Right ventricle myocardium inferior (tissue), 1 donor: ENCODE results near the gene ATP11A. TPM values are rescaled to one million over a fixed set of nuclear protein-coding genes. Genes with fewer than 3 reads are reported as not detected.
"Not testable (repeated sequence)": the region's sequence is repeated elsewhere in the genome, so short reads cannot be mapped to it uniquely, and the experiment has no call there.

Source experiments
- ATAC-seq: fragments of 200-7000 bp; cut with Tn5 transposase; one replicate; pipeline ENCODE4 v1.9.1; 2020; ENCODE audit warnings: mild to moderate bottlenecking, moderate library complexity
- DNase-seq: peaks from one replicate; pipeline ENCODE4 v3.0.0; 2021; ENCODE audit errors: missing footprints
- intact Hi-C: fragments of 100-400 bp; cut with DNase I; formaldehyde crosslinking; loops from one replicate; pipeline ENCODE4 v1.11.0; 2022
- total RNA-seq: library from RNA; stranded (reverse); fragmentation: NEBNext Ultra II Directional; extraction: Animal tissue kit (Norgen Biotek cat#: 25700); gene quantifications from one replicate; pipeline ENCODE4 v1.2.1, GENCODE V29; 2021
- donor health status: DM: no; HTN: yes; CAD: no; lungs with severe emphysema.

ATP11A gene
- total RNA-seq, 1 donor from 2014 or later: 89.9 TPM

GRCh38 chr13:112833551-112834257, 143.9 kb downstream of the ATP11A start:
- ATAC-seq (no peak), DNase-seq (no peak)
- intact Hi-C loops: no loop called here

DNA sequence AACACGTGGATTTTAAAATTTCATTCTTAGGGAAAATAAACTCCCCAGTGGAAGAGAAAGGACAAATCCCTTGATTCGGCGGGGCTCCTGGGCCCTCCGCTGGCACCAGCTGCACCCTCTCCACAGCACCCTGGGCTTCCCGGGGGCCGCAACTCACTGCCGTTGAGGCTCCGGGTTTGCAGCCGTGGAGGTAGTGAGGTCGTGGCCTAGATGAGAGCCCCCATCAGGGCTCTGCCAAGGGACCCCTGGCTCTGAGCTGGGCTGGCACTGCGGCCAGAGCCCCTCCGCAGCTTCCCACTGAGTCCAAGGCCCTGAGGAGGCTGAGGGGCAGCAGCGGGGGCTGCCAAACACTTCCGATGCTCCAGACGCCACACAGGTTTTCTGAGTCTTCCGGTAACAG, 145.5 kb downstream of the ATP11A start:
- DNase-seq: no peak
- intact Hi-C loops: no loop called here
- no peak for ATAC-seq

DNA sequence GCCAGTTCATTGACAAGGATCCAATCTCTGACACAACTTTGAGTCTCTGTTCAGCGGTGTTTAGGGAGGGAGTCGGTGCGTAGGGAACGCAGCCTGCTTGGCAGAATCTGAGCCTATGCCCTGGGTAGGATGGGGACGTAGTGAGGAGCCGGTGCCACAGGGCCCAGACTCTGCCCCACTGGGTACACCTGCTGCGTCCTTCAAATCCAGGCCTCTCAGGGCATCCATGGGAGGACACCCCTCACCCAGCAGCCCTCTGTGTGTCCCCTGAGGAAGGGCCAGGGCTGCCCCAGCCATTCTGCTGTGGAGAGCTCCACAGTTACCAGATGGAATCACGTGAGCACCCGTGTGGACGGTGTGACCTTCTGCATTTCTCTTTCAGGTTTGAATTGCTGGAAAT, 146.0 kb downstream of the ATP11A start:
- intact Hi-C loops: no loop called here
- ATAC-seq: no peak
- DNase-seq: no peak

DNA sequence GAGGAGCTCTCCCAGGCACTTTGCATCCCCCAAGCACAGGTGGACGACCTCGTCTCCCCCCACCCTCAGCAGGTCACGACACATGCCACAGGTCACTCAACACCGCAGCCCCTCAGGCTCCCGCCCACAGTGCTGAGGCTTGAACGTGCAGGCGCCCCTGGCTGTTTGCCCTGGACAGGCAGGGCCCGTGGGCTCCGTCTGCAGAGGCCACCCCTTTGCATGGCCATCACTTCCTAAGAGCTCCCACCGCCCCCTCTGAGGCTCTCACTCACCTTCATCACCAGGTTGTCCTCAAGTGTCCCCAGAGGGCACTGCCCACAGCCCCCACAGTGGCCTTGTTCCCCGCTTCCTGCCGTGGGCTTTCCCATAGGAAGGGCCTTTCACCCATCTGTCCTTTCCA, 147.1 kb downstream of the ATP11A start:
- ATAC-seq (no peak), DNase-seq (no peak)
- intact Hi-C loops: no loop called here

- peak; percentile 11 for ATAC-seq
- intact Hi-C loops: no loop called here
- no peak for DNase-seq
Measured at GRCh38 chr13:112837371-112838037, 147.7 kb downstream of the ATP11A start.

- intact Hi-C loops: no loop called here
- ATAC-seq (no peak), DNase-seq (no peak)
Measured at GRCh38 chr13:112838038-112838841, 148.4 kb downstream of the ATP11A start.

DNA sequence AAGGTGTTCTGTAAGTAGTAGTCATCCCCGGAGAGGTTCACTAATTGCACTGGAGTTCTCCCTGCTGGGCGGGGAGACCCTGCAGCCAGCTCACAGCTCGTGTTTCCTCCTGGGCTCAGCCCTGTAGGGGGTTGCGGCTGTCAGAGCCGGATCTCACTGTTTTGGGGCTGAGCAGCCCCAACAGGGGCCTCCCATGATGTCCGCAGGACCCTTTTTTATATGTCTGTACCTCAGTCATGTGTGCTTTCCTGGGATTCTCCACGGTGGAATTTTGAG, 148.9 kb downstream of the ATP11A start:
- ATAC-seq (no peak), DNase-seq (no peak)
- intact Hi-C loops: no loop called here

DNA sequence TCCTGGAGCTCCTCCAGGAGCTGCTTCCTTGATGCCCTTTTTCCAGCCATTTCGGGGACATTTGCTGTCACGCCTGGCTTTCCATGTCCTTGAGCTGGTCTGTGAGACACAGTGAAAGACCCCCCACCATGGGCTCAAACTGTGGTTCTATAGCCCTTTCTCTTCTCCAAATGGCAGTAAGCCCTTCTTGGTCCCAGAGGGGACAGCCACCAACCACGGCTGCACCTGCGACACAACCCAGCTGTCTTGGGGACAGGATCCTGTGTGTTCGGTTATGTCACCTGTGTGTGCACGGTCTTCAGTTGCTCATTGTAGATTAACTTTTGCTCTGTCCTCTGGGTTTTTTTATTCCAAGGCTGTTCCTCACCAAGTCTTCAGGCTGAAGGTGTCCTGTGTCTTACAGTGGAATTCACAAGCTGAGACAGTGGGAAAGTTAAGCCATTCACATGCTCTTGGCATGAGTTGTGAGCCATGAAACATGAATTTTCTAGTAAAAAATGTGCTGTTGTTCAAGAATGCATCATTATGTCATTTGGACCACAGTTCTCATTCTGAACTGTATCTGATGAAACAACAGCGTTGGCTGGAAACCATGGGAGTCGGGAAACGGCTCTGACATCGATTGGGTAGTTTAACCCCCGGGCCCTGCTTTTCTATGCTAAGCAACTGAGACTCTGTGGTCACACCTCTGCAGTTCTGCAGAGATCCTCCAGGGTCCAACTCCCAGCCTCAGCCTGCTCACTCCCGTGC, 149.7 kb downstream of the ATP11A start:
- ATAC-seq: no peak
- intact Hi-C loops: no loop called here
- DNase-seq: no peak

DNA sequence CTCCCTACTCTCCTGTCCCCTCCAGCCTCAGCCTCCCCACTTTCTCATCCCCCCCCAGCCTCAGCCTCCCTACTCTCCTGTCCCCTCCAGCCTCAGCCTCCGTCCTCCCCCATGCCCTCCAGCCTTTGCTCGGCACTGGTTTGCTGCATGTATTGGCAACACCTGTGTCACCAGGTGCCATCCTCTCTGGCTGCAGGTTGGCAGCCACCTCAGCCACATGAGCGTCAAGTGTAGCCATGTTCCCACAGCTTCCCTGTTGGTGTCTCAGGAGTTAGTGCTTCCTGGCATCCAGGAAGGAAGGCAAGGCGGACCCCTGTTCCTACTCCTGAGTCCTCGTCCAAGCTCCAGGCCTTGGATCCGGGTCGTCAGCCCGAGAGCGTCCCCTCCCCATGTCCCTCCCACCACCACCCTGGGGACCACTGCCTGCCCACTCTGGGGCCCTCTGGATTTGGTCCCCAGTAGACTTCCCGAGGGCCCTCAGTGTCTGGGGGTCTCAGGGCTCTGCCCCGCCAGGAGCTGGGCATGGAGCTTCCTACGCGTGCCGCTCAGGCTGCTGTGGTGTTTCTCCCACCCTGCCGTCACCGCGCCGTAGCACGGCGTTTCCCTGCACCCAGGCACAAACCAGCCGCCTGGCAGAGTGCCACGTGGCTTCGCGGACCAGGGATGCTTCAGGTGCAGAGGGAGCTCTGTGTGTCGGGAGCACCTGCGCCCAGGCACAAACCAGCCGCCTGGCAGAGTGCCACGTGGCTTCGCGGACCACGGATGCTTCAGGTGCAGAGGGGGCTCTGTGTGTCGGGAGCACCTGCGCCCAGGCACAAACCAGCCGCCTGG, 150.8 kb downstream of the ATP11A start:
- intact Hi-C loops: no loop called here
- ATAC-seq (no peak), DNase-seq (no peak)

- DNase-seq: not testable (repeated sequence)
Measured at GRCh38 chr13:112841303-112842015, 151.6 kb downstream of the ATP11A start.

GRCh38 chr13:112842343-112842856, 152.6 kb downstream of the ATP11A start:
- intact Hi-C loops: no loop called here
- peak; percentile 86 for ATAC-seq
- DNase-seq: peak; percentile 78

More at GRCh38 chr13:112841303-112842015, 151.6 kb downstream of the ATP11A start:
- intact Hi-C loops: not testable (repeated sequence)
- peak; percentile 72 for ATAC-seq

DNA sequence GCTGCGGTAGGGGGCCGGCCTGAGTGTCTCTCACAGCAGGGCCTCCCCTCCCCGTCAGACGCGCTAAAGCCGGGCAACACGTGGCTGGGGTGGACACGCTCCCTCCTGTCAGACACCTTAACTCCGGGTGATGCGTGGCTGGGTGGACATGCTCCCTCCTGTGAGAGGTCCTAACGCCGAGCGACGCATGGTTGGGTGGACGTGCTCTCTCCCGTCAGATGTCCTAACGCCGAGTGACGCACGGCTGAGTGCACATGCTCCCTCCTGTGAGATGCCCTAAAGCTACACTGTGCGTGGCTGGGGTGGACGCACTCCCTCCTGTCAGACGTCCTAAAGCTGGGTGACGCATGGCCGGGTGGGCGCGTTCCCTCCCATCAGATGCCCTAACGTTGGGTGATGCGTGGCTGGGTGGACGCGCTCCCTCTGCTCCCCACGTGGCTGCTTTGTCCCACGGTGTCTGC, 153.1 kb downstream of the ATP11A start:
- ATAC-seq (peak; percentile 35), DNase-seq (no peak)
- intact Hi-C loops: no loop called here

GRCh38 chr13:112843392-112844111, 153.7 kb downstream of the ATP11A start:
- no peak for ATAC-seq

GRCh38 chr13:112844411-112844810, 154.6 kb downstream of the ATP11A start:
- intact Hi-C loops: no loop called here
- ATAC-seq: no peak
- no peak for DNase-seq

More at GRCh38 chr13:112843392-112844111, 153.7 kb downstream of the ATP11A start:
- no peak for DNase-seq
- intact Hi-C loops: no loop called here

GRCh38 chr13:112844879-112845278, 155.0 kb downstream of the ATP11A start:
- no peak for DNase-seq
- intact Hi-C loops: no loop called here
- ATAC-seq: no peak

DNA sequence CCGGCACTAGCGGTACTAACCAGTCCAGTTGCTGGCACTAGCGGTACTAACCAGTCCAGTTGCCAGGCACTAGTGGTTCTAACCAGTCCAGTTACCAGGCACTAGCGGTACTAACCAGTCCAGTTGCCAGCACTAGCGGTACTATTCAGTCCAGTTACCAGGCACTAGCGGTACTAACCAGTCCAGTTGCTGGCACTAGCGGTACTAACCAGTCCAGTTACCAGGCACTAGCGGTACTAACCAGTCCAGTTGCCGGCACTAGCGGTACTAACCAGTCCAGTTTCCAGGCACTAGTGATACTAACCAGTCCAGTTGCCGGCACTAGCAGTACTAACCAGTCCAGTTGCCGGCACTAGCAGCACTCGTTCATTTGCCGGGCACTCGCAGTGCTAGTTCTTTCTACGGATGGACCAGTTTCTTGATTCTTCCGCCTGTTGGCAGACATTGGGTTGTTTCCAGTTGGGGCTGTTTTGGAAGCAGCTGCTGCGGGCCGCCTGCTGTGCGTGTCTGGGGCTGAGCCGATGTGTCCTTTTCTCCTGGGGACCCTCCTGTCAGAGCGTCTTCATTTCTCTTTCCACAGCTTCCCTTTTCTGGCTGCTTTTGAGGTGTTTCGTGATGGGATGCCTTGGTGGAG, 155.8 kb downstream of the ATP11A start:
- intact Hi-C loops: no loop called here
- ATAC-seq (no peak), DNase-seq (no peak)
